Endothelial cell (in vitro differentiated cells): Measurements from ENCODE around the gene FGB. TPM values are rescaled to one million over a fixed set of nuclear protein-coding genes. Genes with fewer than 3 reads are reported as not detected.

Experiments used
- DNase-seq: peaks from one replicate; pipeline ENCODE4 v3.0.0; 2021; ENCODE audit warnings: low spot score
- H3K27ac Mint-ChIP-seq: one replicate; pipeline ENCODE4 v1.8.0; 2021; ENCODE audit warnings: mixed read lengths, inconsistent platforms; ENCODE audit not compliant: unreplicated experiment
- H3K27me3 Mint-ChIP-seq: one replicate; pipeline ENCODE4 v1.8.0; 2021; ENCODE audit warnings: mild to moderate bottlenecking, moderate library complexity, mixed read lengths, inconsistent platforms; ENCODE audit not compliant: unreplicated experiment
- H3K36me3 Mint-ChIP-seq: one replicate; pipeline ENCODE4 v1.8.0; 2021; ENCODE audit warnings: mild to moderate bottlenecking, low read depth, mixed read lengths, inconsistent platforms; ENCODE audit not compliant: unreplicated experiment
- H3K4me1 Mint-ChIP-seq: one replicate; pipeline ENCODE4 v1.8.0; 2021; ENCODE audit warnings: mild to moderate bottlenecking, mixed read lengths, inconsistent platforms; ENCODE audit not compliant: unreplicated experiment
- H3K4me3 Mint-ChIP-seq: one replicate; pipeline ENCODE4 v1.8.0; 2021; ENCODE audit warnings: mild to moderate bottlenecking, mixed read lengths, inconsistent platforms; ENCODE audit not compliant: unreplicated experiment
- H3K9me3 Mint-ChIP-seq: one replicate; pipeline ENCODE4 v1.8.0; 2021; ENCODE audit warnings: mixed read lengths, inconsistent platforms; ENCODE audit not compliant: unreplicated experiment
- CTCF ChIP-seq: fragments of 200-600 bp; sonication (generic); IDR thresholded peaks from one replicate; pipeline ENCODE4 v1.5.0; 2021; ENCODE audit warnings: antibody characterized with exemption; ENCODE audit not compliant: unreplicated experiment
- total RNA-seq: library from RNA; stranded (reverse); fragmentation: NEBNext Ultra II Directional; extraction: Animal tissue kit (Norgen Biotek cat#: 25700); gene quantifications from one replicate; pipeline ENCODE4 v1.2.1, GENCODE V29; 2021; ENCODE audit not compliant: unreplicated experiment

Gene FGB
- total RNA-seq, 1 donor from 2014 or later, result not detected

- DNase-seq, result no peak
- H3K4me1 Mint-ChIP-seq, result peaks cover 5% of the 10 kb centered on the region
- H3K27ac Mint-ChIP-seq, result no peak overlapping the region
- no peaks in the 10 kb centered on the region for H3K36me3 Mint-ChIP-seq
- H3K27me3 Mint-ChIP-seq, result no peaks in the 10 kb centered on the region
- TF ChIP-seq CTCF, result no peak
- H3K9me3 Mint-ChIP-seq, result no peaks in the 10 kb centered on the region
- no peak overlapping the region for H3K4me3 Mint-ChIP-seq
These were observed 41.9 kb downstream of the FGB start for GRCh38 chr4:154604696-154605200.

- Mint-ChIP-seq H3K27me3 (no peaks in the 10 kb centered on the region), H3K36me3 (no peaks in the 10 kb centered on the region), H3K4me1 (peaks cover 5% of the 10 kb centered on the region), H3K4me3 (no peak overlapping the region), H3K27ac (no peak overlapping the region), H3K9me3 (no peaks in the 10 kb centered on the region)
- no peak for DNase-seq
- no peak for TF ChIP-seq CTCF
These were observed 44.2 kb downstream of the FGB start for GRCh38 chr4:154606728-154607723.

GRCh38 chr4:154608361-154609252, 45.8 kb downstream of the FGB start:
- no peak for DNase-seq
- Mint-ChIP-seq H3K4me3 (no peak overlapping the region), H3K27ac (no peak overlapping the region), H3K36me3 (no peaks in the 10 kb centered on the region), H3K4me1 (no peaks in the 10 kb centered on the region), H3K9me3 (no peaks in the 10 kb centered on the region), H3K27me3 (no peaks in the 10 kb centered on the region)
- TF ChIP-seq CTCF, result no peak

- Mint-ChIP-seq H3K9me3 (no peaks in the 10 kb centered on the region), H3K36me3 (no peaks in the 10 kb centered on the region), H3K4me3 (no peak overlapping the region), H3K27me3 (no peaks in the 10 kb centered on the region), H3K27ac (no peak overlapping the region), H3K4me1 (no peaks in the 10 kb centered on the region)
- no peak for DNase-seq
- no peak for TF ChIP-seq CTCF
These were observed 46.7 kb downstream of the FGB start for GRCh38 chr4:154609532-154609931.
